GM19438 (cell line): ENCODE results near the gene IBA57.
A peak's percentile ranks its signal among the peaks of the same experiment; 100 is the strongest.

Experiments used
- ATAC-seq: cut with Tn5 transposase; IDR thresholded peaks from one replicate; pipeline ENCODE4 v1.9.1; 2021; ENCODE audit warnings: low read depth; ENCODE audit not compliant: unreplicated experiment

IBA57 gene

GRCh38 chr1:228165372-228166169, at the start of gene IBA57:
Gene IBA57, plus strand, starts transcription at chr1:228165804. Its CDS starts 13 bp downstream, at chr1:228165817.
- ATAC-seq, result peak; percentile 81

- ATAC-seq, result no peak
These were observed 48.3 kb upstream of the IBA57 start for GRCh38 chr1:228117335-228117734.

GRCh38 chr1:228118040-228118439, 47.6 kb upstream of the IBA57 start:
- ATAC-seq, result no peak

- no peak for ATAC-seq
These were observed 45.3 kb upstream of the IBA57 start for GRCh38 chr1:228120351-228120750.

- no peak for ATAC-seq
These were observed 44.6 kb upstream of the IBA57 start for GRCh38 chr1:228120857-228121489.

- no peak for ATAC-seq
These were observed 42.6 kb upstream of the IBA57 start for GRCh38 chr1:228122921-228123441.

GRCh38 chr1:228123505-228123904, 42.1 kb upstream of the IBA57 start:
- no peak for ATAC-seq

- no peak for ATAC-seq
These were observed 40.4 kb upstream of the IBA57 start for GRCh38 chr1:228125185-228125584.

GRCh38 chr1:228131766-228132165, 33.8 kb upstream of the IBA57 start:
- ATAC-seq, result no peak

- ATAC-seq, result no peak
These were observed 31.0 kb upstream of the IBA57 start for GRCh38 chr1:228134591-228134990.

- no peak for ATAC-seq
These were observed 28.7 kb upstream of the IBA57 start for GRCh38 chr1:228136901-228137300.

- no peak for ATAC-seq
These were observed 26.1 kb upstream of the IBA57 start for GRCh38 chr1:228139406-228139930.

GRCh38 chr1:228139931-228140723, 25.5 kb upstream of the IBA57 start, which contains the start of gene GUK1:
Gene GUK1, plus strand, starts transcription at chr1:228140279. Its CDS starts 24 bp downstream, at chr1:228140303.
- peak; percentile 83 for ATAC-seq

GRCh38 chr1:228140724-228141225, 24.8 kb upstream of the IBA57 start:
- ATAC-seq, result no peak

GRCh38 chr1:228141226-228142044, 24.2 kb upstream of the IBA57 start:
- no peak for ATAC-seq

GRCh38 chr1:228142155-228142691, 23.4 kb upstream of the IBA57 start:
- no peak for ATAC-seq

- no peak for ATAC-seq
These were observed 22.9 kb upstream of the IBA57 start for GRCh38 chr1:228142701-228143136.

GRCh38 chr1:228143480-228144192, 22.0 kb upstream of the IBA57 start:
- ATAC-seq, result no peak
